GM08714 (cell line): ENCODE results near the gene SPATS2.
"Not testable (repeated sequence)": the region's sequence is repeated elsewhere in the genome, so short reads cannot be mapped to it uniquely, and the experiment has no call there.

Experiments used
- H3K4me3 ChIP-seq: fragments of 200-500 bp; sonication (Bioruptor generic); 2 replicates; pipeline ENCODE4 v1.5.1; 2014; ENCODE audit warnings: mild to moderate bottlenecking, low read length, inconsistent platforms
- ZNF274 ChIP-seq: IDR thresholded peaks from 2 replicates; pipeline ENCODE4 v1.6.1; 2012; ENCODE audit warnings: mild to moderate bottlenecking, low read depth, low read length

SPATS2 gene

GRCh38 chr12:49367381-49368239, at the start of gene SPATS2:
Gene SPATS2 (plus strand): TSS chr12:49367462. CDS start chr12:49461013, 93,551 bp downstream.
- TF ChIP-seq ZNF274 = no peak
- peak within 1 kb of the TSS; percentile 98 for H3K4me3 ChIP-seq

- not testable (repeated sequence) for H3K4me3 ChIP-seq
These were observed 46.7 kb upstream of the SPATS2 start for GRCh38 chr12:49320411-49321103.

- no peak for TF ChIP-seq ZNF274
These were observed 44.9 kb upstream of the SPATS2 start for GRCh38 chr12:49322367-49322707.

DNA sequence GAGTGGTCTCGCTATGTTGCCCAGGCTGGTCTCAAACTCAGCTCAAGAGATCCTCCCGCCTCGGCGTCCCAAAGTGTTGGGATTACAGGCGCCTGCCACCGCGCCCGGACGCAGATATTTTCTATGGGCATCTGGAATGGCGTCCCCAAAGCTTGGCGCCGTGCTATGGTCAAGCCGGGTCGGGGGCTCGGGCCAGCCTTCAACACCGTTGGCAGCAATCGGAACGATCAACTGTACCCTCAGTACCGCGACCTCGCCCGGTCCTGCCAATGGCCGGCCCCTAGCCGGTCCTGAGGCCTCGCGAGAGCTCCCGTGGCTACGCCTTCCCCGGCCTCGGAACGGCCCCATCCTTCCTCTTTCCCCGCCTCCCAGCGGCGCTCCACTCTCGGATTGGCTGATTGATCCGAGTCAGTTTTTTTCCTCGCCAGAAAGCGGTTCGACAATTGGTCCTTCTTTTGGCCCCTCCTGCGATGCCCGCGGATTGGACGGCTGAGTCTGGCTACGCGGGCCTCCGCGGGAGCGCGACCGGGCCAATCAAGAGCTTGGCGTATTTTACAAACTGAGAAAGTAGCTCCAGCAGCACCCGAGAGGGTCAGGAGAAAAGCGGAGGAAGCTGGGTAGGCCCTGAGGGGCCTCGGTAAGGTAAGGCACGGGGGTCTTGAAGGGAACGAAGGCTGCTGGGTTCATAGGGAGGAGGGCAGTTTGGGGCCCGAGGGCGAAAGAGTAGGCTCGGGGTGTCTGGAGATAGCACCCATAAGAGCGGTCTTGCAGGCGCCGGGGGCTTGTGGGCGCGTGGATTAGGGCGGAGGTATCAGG, 44.3 kb upstream of the SPATS2 start, which contains the start of gene TROAP:
Gene TROAP (plus strand): TSS at position 548 of the 816 bp plus-strand sequence. CDS start 354 bp downstream, outside the sequence.
- no peak for TF ChIP-seq ZNF274
- peak within 1 kb of the TSS; percentile 86 for H3K4me3 ChIP-seq

More at GRCh38 chr12:49322367-49322707, 44.9 kb upstream of the SPATS2 start:
- H3K4me3 ChIP-seq = peak overlapping the region; percentile 75

- no peak for TF ChIP-seq ZNF274
- peak overlapping the region; percentile 86 for H3K4me3 ChIP-seq
These were observed 43.7 kb upstream of the SPATS2 start for GRCh38 chr12:49323524-49324097.

- no peak for TF ChIP-seq ZNF274
- H3K4me3 ChIP-seq = no peak overlapping the region
These were observed 41.7 kb upstream of the SPATS2 start for GRCh38 chr12:49325606-49326005.

DNA sequence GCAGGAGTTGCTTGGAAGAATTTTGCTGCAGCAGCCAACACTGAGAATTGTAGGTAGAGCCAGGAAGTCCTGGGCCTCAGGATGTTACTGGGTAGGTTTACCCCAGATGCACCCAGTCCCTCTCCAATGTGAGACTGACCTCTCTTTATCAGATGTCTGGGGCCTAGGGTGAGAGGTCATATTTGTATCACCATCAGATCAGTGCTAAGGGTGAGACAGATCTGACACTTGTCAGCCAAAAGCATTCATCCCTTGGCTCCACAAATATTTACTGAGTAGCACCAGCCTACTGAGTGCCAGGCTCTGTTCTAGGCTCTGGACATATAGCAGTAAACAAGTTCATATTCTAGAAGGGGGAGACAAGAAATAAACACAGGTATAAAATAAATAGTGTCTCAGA, 39.9 kb upstream of the SPATS2 start:
- TF ChIP-seq ZNF274 = no peak
- H3K4me3 ChIP-seq = no peak overlapping the region

- no peak overlapping the region for H3K4me3 ChIP-seq
- TF ChIP-seq ZNF274 = no peak
These were observed 39.4 kb upstream of the SPATS2 start for GRCh38 chr12:49327887-49328286.

- TF ChIP-seq ZNF274 = no peak
- no peak overlapping the region for H3K4me3 ChIP-seq
These were observed 38.4 kb upstream of the SPATS2 start for GRCh38 chr12:49328816-49329215.

DNA sequence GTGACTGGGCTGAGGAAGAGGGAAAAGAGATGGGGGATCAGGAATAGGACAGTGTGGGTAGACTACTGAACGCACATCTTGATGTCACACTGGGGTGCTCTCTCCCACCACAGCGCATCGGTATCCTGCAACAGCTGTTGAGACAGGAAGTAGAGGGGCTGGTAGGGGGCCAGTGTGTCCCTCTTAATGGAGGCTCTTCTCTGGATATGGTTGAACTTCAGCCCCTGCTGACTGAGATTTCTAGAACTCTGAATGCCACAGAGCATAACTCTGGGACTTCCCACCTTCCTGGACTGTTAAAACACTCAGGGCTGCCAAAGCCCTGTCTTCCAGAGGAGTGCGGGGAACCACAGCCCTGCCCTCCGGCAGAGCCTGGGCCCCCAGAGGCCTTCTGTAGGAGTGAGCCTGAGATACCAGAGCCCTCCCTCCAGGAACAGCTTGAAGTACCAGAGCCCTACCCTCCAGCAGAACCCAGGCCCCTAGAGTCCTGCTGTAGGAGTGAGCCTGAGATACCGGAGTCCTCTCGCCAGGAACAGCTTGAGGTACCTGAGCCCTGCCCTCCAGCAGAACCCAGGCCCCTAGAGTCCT, 37.1 kb upstream of the SPATS2 start:
- no peak overlapping the region for H3K4me3 ChIP-seq
- no peak for TF ChIP-seq ZNF274

DNA sequence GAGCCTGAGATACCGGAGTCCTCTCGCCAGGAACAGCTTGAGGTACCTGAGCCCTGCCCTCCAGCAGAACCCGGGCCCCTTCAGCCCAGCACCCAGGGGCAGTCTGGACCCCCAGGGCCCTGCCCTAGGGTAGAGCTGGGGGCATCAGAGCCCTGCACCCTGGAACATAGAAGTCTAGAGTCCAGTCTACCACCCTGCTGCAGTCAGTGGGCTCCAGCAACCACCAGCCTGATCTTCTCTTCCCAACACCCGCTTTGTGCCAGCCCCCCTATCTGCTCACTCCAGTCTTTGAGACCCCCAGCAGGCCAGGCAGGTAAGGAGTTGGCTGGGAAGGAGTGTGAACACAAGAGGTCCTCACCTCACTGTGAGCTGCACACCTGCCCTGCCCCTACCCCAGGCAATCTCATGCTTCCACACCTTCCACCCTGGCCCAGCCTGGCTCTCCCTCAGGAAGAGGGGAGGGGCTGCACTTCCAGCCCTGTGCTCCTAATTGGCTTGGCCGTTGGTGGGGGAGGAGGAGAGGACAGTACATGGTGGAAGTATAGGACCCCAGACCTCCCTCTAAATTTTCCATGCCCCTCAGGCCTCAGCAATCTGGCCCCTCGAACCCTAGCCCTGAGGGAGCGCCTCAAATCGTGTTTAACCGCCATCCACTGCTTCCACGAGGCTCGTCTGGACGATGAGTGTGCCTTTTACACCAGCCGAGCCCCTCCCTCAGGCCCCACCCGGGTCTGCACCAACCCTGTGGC, 36.5 kb upstream of the SPATS2 start:
- no peak overlapping the region for H3K4me3 ChIP-seq
- TF ChIP-seq ZNF274 = no peak

DNA sequence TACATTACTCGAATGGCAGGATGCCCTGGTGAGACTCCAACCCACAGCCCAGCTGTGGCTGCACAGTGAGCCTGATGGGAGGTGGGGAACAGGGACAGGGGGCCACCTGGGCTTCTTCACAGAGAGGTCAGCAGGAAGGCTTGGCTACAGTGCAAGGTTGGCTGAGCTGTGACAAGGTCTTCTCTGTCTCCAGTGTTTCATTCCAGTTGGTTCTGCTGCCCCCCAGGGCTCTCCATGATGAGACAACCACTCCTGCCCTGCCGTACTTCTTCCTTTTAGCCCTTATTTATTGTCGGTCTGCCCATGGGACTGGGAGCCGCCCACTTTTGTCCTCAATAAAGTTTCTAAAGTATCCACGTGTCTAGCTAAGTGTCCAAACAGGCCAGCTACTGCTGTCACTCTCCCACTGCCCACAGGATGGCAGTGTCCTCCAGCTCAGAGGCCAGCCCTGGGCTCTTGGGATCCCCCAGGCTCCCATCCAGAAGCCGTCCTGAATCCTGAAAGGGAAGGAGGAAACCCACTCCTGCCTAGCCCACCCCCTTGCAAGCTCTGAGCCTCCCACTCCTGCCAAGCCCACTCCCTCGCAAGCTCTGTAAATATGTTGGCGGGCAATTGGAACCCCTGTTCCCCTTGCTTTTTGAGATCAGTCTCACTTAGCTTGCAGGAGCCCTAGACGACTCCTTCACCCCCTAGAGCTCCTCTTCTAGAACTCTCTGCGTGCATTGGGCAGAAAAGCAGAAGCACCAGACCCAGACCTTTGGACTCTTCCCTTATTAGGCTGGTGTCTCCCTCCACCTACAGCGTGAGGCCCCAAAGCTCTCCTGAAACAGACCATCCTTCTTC, 35.7 kb upstream of the SPATS2 start:
- TF ChIP-seq ZNF274 = no peak
- no peak overlapping the region for H3K4me3 ChIP-seq
